K562 (cell line): Measurements from ENCODE around the gene PSMA5. TPM values are rescaled to one million over a fixed set of nuclear protein-coding genes. Genes with fewer than 3 reads are reported as not detected.
A peak's percentile ranks its signal among the peaks of the same experiment; 100 is the strongest.

Source experiments
- CAMTA2 ChIP-seq: fragments of 250-450 bp; sonication (Bioruptor Pico); conservative IDR thresholded peaks from 2 replicates; pipeline ENCODE4 v1.5.1; 2022
- CBFB ChIP-seq: sonication (generic); formaldehyde crosslinking; IDR thresholded peaks from 2 replicates; pipeline ENCODE4 v1.4.0; 2020; ENCODE audit warnings: mild to moderate bottlenecking, missing genetic modification reagents
- EGR1 ChIP-seq: fragments of 450-650 bp; conservative IDR thresholded peaks from 2 replicates; pipeline ENCODE4 v1.6.1; 2017; ENCODE audit warnings: mild to moderate bottlenecking
- ETV1 ChIP-seq: fragments of 450-650 bp; conservative IDR thresholded peaks from 2 replicates; pipeline ENCODE4 v1.6.1; 2016; ENCODE audit warnings: missing genetic modification characterization, control low read depth, low read depth, missing compliant biosample characterization
- EZH2 ChIP-seq: IDR thresholded peaks from 2 replicates; pipeline ENCODE4 v1.6.1; 2012; ENCODE audit warnings: low read depth, mild to moderate bottlenecking, inconsistent platforms, low read length, borderline replicate concordance
- FOS ChIP-seq: IDR thresholded peaks from 3 replicates; pipeline ENCODE4 v1.6.1; 2011; ENCODE audit not compliant: insufficient read length; ENCODE audit errors: extremely low read depth
- HDAC3 ChIP-seq: fragments of 450-650 bp; IDR thresholded peaks from 2 replicates; pipeline ENCODE4 v1.6.1; 2018; ENCODE audit warnings: borderline replicate concordance, mild to moderate bottlenecking, moderate library complexity; ENCODE audit not compliant: partially characterized antibody
- HDGF ChIP-seq: fragments of 450-650 bp; IDR thresholded peaks from 2 replicates; pipeline ENCODE4 v1.6.1; 2016
- HEY1 ChIP-seq: fragments of 250-450 bp; sonication (Bioruptor Pico); IDR thresholded peaks from 2 replicates; pipeline ENCODE4 v1.5.0; 2020; ENCODE audit warnings: mild to moderate bottlenecking, moderate library complexity, borderline replicate concordance
- NFXL1 ChIP-seq: fragments of 450-650 bp; formaldehyde crosslinking; IDR thresholded peaks from 2 replicates; pipeline ENCODE4 v1.4.0; 2021; ENCODE audit warnings: mild to moderate bottlenecking
- NR2C1 ChIP-seq, 2 experiments: fragments of 450-650 bp; IDR thresholded peaks; 2 replicates each; pipeline ENCODE4 v1.6.1; 2017; ENCODE audit warnings: mild to moderate bottlenecking in 2 of 2, antibody characterized with exemption in 1 of 2, inconsistent platforms in 1 of 2, missing compliant biosample characterization in 1 of 2, missing genetic modification characterization in 1 of 2
- PHB2 ChIP-seq: fragments of 450-650 bp; IDR thresholded peaks from 2 replicates; pipeline ENCODE4 v1.6.1; 2017; ENCODE audit warnings: low read depth
- POLR2G ChIP-seq: fragments of 200-400 bp; formaldehyde crosslinking; IDR thresholded peaks from 2 replicates; pipeline ENCODE4 v1.6.1; 2017; ENCODE audit warnings: low read depth, mild to moderate bottlenecking, antibody characterized with exemption, low read length, moderate library complexity
- SOX6 ChIP-seq: fragments of 450-650 bp; IDR thresholded peaks from 2 replicates; pipeline ENCODE4 v1.6.1; 2014; ENCODE audit warnings: mild to moderate bottlenecking
- SRF ChIP-seq, 2 experiments: fragments of 250-450, 450-650 bp in 1 of 2; sonication (Bioruptor Pico) in 1 of 2; sonication (generic) in 1 of 2; formaldehyde crosslinking; IDR thresholded peaks; 2 replicates each; pipeline versions ENCODE4 v1.5.0 to v1.5.1; 2020 to 2022; ENCODE audit warnings: mild to moderate bottlenecking in 1 of 2, missing genetic modification reagents in 1 of 2
- TFAM ChIP-seq: fragments of 250-450 bp; sonication (Bioruptor Pico); conservative IDR thresholded peaks from 2 replicates; pipeline ENCODE4 v1.5.0; 2021; ENCODE audit warnings: mild to moderate bottlenecking, moderate library complexity
- WHSC1 ChIP-seq: IDR thresholded peaks from one replicate; pipeline ENCODE4 v1.6.1; 2012; ENCODE audit warnings: low read length, control low read depth, inconsistent platforms
- XRCC5 ChIP-seq: fragments of 200-400 bp; formaldehyde crosslinking; IDR thresholded peaks from 2 replicates; pipeline ENCODE4 v1.6.1; 2017; ENCODE audit warnings: low read depth, mild to moderate bottlenecking, low read length
- ZEB2 ChIP-seq: fragments of 450-650 bp; IDR thresholded peaks from 2 replicates; pipeline ENCODE4 v1.6.1; 2016
- ZKSCAN1 ChIP-seq: fragments of 150-350 bp; IDR thresholded peaks from 2 replicates; pipeline ENCODE4 v1.6.1; 2016; ENCODE audit warnings: low read depth, low read length
- ZNF436 ChIP-seq: fragments of 250-450, 450-650 bp; sonication (Bioruptor Pico); formaldehyde crosslinking; IDR thresholded peaks from 2 replicates; pipeline ENCODE4 v1.7.0; 2020; ENCODE audit warnings: mild to moderate bottlenecking
- ZNF75A ChIP-seq: fragments of 450-650 bp; formaldehyde crosslinking; IDR thresholded peaks from 2 replicates; pipeline ENCODE4 v1.4.0; 2020; ENCODE audit warnings: mild to moderate bottlenecking
- ZNF780A ChIP-seq: fragments of 250-450 bp; sonication (Bioruptor Pico); IDR thresholded peaks from 2 replicates; pipeline ENCODE4 v1.5.0; 2021; ENCODE audit warnings: mild to moderate bottlenecking
- polyA plus RNA-seq, 8 experiments: library from polyadenylated mRNA; depleted of rRNA in 4 of 8; stranded (reverse) in 5 of 8; unstranded in 3 of 8; fragments of >200 nt; fragmentation: Nextera tagmentation in 2 of 8; fragmentation: Illumina TruSeq in 1 of 8; extraction: Ambion mirVana in 2 of 8; extraction: Trizol in 1 of 8; gene quantifications; 2 replicates each; pipeline versions ENCODE4 v1.2.1 to v1.2.3, GENCODE V29; 2011 to 2014; ENCODE audit warnings: inconsistent platforms in 1 of 8, missing spikeins in 1 of 8
- total RNA-seq, 7 experiments: library from RNA; depleted of rRNA in 6 of 7; stranded (reverse); fragments of >200 nt in 6 of 7; fragmentation: Illumina TruSeq in 2 of 7; extraction: Trizol in 2 of 7; gene quantifications; 2 replicates each; pipeline versions ENCODE4 v1.2.1 to v1.2.3, GENCODE V29; 2011 to 2021; ENCODE audit warnings: low replicate concordance in 1 of 7
- TF ChIP-seq, protein P1 (sequence below): fragments of 450-650 bp; IDR thresholded peaks from 2 replicates; pipeline ENCODE4 v1.6.1; 2017; ENCODE audit warnings: antibody characterized with exemption
- TF ChIP-seq, protein P2 (sequence below): fragments of 200-800 bp; sonication (Bioruptor generic); IDR thresholded peaks from 2 replicates; pipeline ENCODE4 v1.6.1; 2017; ENCODE audit warnings: missing genetic modification characterization, missing compliant biosample characterization
- TF ChIP-seq, protein P3 (sequence below): fragments of 250-450 bp; sonication (Bioruptor Pico); IDR thresholded peaks from 2 replicates; pipeline ENCODE4 v1.4.0; 2020; ENCODE audit warnings: mild to moderate bottlenecking, moderate library complexity

PSMA5 gene
- total and polyA plus RNA-seq, 9 of the 15 experiments (the other 6 are each of a cell fraction or from before 2014, with no cell fraction given): 82.6 to 542 (median 287) TPM

DNA sequence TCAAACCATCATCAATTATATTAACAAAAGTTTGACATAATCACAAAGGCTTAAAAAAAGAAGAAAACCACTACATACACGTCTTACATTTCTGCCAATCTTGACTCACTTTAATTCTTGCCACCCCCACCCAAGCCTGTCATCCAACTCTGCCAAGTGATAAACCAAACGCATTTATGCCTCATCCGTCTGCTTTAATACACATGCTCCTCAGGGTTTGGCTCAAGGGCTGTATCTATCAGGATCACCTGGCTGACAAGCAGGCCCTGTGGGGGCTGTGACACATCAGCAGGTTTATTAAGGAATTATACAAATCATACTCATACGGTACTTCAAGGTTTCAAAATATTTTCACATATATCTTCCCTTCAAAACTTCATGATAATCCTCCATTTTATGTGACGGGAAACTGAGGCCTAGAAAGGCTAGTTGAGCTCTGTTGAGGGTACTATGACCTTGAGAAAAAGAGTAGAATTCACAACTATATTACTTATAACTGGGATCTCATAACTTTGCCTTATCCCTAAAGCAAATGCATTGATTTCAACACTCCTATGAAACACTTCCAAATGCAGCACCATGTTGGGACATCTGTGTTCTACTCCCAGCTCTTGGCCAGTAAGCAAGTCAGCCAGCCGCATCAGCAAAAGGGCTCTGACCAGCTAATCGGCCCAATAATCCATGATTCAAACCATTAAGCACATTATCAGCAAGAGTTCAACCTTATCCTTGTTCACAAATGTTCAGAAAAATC lies 37.2 kb downstream of the PSMA5 start (continued):
- no peak for TF ChIP-seq CBFB
- no peak for TF ChIP-seq HDGF
- TF ChIP-seq ZNF75A (CRISPR knock-in tag): 0 out of 2 replicates have a peak, but pooled peaks have one; percentile 10
- TF ChIP-seq ZKSCAN1: no peak
- peak; percentile 63; the same call in 1 of the 2 replicates for TF ChIP-seq EGR1
- TF ChIP-seq, protein P1, sequence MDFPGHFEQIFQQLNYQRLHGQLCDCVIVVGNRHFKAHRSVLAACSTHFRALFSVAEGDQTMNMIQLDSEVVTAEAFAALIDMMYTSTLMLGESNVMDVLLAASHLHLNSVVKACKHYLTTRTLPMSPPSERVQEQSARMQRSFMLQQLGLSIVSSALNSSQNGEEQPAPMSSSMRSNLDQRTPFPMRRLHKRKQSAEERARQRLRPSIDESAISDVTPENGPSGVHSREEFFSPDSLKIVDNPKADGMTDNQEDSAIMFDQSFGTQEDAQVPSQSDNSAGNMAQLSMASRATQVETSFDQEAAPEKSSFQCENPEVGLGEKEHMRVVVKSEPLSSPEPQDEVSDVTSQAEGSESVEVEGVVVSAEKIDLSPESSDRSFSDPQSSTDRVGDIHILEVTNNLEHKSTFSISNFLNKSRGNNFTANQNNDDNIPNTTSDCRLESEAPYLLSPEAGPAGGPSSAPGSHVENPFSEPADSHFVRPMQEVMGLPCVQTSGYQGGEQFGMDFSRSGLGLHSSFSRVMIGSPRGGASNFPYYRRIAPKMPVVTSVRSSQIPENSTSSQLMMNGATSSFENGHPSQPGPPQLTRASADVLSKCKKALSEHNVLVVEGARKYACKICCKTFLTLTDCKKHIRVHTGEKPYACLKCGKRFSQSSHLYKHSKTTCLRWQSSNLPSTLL: no peak
- TF ChIP-seq PHB2: no peak
- no peak for TF ChIP-seq SOX6
- no peak for TF ChIP-seq XRCC5
- TF ChIP-seq ZNF436: no peak
- TF ChIP-seq WHSC1: no peak
- no peak for TF ChIP-seq FOS
- TF ChIP-seq SRF (CRISPR knock-in tag; IDR thresholded peaks at IDR 0.05): 0 out of 4 replicates have a peak, but pooled peaks of 1 of the 2 experiments have one; percentile 57
- TF ChIP-seq HDAC3: no peak
- TF ChIP-seq, protein P2, sequence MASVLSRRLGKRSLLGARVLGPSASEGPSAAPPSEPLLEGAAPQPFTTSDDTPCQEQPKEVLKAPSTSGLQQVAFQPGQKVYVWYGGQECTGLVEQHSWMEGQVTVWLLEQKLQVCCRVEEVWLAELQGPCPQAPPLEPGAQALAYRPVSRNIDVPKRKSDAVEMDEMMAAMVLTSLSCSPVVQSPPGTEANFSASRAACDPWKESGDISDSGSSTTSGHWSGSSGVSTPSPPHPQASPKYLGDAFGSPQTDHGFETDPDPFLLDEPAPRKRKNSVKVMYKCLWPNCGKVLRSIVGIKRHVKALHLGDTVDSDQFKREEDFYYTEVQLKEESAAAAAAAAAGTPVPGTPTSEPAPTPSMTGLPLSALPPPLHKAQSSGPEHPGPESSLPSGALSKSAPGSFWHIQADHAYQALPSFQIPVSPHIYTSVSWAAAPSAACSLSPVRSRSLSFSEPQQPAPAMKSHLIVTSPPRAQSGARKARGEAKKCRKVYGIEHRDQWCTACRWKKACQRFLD: peak; percentile 54; the same call in 1 of the 2 replicates
- TF ChIP-seq NR2C1 (IDR thresholded peaks at IDR 0.05): no peak
- TF ChIP-seq NR2C1 (tag; IDR thresholded peaks at IDR 0.05): peak; percentile 5; the same call in 1 of the 2 replicates
- TF ChIP-seq CAMTA2 (CRISPR knock-in tag): 0 out of 2 replicates have a peak, but pooled peaks have one; percentile 4
- no peak for TF ChIP-seq TFAM
- TF ChIP-seq, protein P3, sequence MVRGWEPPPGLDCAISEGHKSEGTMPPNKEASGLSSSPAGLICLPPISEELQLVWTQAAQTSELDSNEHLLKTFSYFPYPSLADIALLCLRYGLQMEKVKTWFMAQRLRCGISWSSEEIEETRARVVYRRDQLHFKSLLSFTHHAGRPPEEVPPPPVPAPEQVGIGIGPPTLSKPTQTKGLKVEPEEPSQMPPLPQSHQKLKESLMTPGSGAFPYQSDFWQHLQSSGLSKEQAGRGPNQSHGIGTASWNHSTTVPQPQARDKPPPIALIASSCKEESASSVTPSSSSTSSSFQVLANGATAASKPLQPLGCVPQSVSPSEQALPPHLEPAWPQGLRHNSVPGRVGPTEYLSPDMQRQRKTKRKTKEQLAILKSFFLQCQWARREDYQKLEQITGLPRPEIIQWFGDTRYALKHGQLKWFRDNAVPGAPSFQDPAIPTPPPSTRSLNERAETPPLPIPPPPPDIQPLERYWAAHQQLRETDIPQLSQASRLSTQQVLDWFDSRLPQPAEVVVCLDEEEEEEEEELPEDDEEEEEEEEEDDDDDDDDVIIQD (CRISPR knock-in tag): no peak
- peak; percentile 31; the same call in 1 of the 2 replicates for TF ChIP-seq NFXL1 (CRISPR knock-in tag)
- no peak for TF ChIP-seq ETV1
- TF ChIP-seq EZH2: no peak
- no peak; the same call in 1 of the 2 replicates for TF ChIP-seq ZEB2
- no peak for TF ChIP-seq HEY1
- TF ChIP-seq ZNF780A: no peak
- TF ChIP-seq POLR2G: 0 out of 2 replicates have a peak, but pooled peaks have one; percentile 24
